Esophagus muscularis mucosa (tissue), 4 donors: Measurements from ENCODE around the gene ANXA7. TPM values are rescaled to one million over a fixed set of nuclear protein-coding genes. Genes with fewer than 3 reads are reported as not detected.

Experiments used
- DNase-seq: peaks from one replicate; pipeline ENCODE4 v3.0.0-alpha.2; 2017; ENCODE audit errors: extremely low spot score
- H3K27ac ChIP-seq, 4 donors: fragments of 200-600 bp; sonication (generic); replicated peaks in 1 of 4; 1 replicate in 3 of 4; 2 replicates in 1 of 4; pipeline ENCODE4 v1.5.1; 2016 to 2019; ENCODE audit warnings: mild to moderate bottlenecking in 1 of 4
- H3K27me3 ChIP-seq, 4 donors: fragments of 200-600 bp; sonication (generic); one replicate each; pipeline versions ENCODE4 v1.5.1 to v1.6.0; 2016 to 2019
- H3K36me3 ChIP-seq, 4 donors: fragments of 200-600 bp; sonication (generic); one replicate each; pipeline ENCODE4 v1.5.1; 2016 to 2019
- H3K4me1 ChIP-seq, 4 donors: fragments of 200-600 bp; sonication (generic); one replicate each; pipeline ENCODE4 v1.5.1; 2016 to 2019
- H3K4me3 ChIP-seq, 4 donors: fragments of 200-600 bp; sonication (generic); 1 replicate in 2 of 4; 2 replicates in 2 of 4; pipeline ENCODE4 v1.5.1; 2016 to 2019; ENCODE audit warnings: mild to moderate bottlenecking in 4 of 4, moderate library complexity in 1 of 4
- H3K9me3 ChIP-seq, 4 donors: fragments of 200-600 bp; sonication (generic); 1 replicate in 3 of 4; 2 replicates in 1 of 4; pipeline ENCODE4 v1.5.1; 2016 to 2019
- CTCF ChIP-seq, 3 experiments: fragments of 200-600 bp in 2 of 3; fragments of 450-650 bp in 1 of 3; sonication (generic) in 2 of 3; IDR thresholded peaks; one replicate each; pipeline ENCODE4 v1.5.1; 2017 to 2019; ENCODE audit warnings: antibody characterized with exemption in 3 of 3, mild to moderate bottlenecking in 2 of 3, moderate library complexity in 1 of 3
- EP300 ChIP-seq: sonication (generic); formaldehyde crosslinking; IDR thresholded peaks from one replicate; pipeline ENCODE4 v1.6.1; 2017; ENCODE audit warnings: antibody characterized with exemption
- POLR2A ChIP-seq: fragments of 450-650 bp; IDR thresholded peaks from one replicate; pipeline ENCODE4 v1.6.1; 2017; ENCODE audit warnings: antibody characterized with exemption, moderate library complexity, mild to moderate bottlenecking, low read depth
- POLR2AphosphoS5 ChIP-seq, 2 donors: sonication (generic); formaldehyde crosslinking; IDR thresholded peaks; one replicate each; pipeline ENCODE4 v1.6.1; 2017; ENCODE audit warnings: antibody characterized with exemption in 2 of 2
- WGBS: methylation state at CpG from one replicate; pipeline ENCODE4 v1.1.5; 2018; 5-methylcytosine and 5-hydroxymethylcytosine counted together
- intact Hi-C: fragments of 100-400 bp; cut with DNase I; formaldehyde crosslinking; loops from one replicate; pipeline ENCODE4 v1.15.1; 2023
- total RNA-seq, 4 donors: library from RNA; depleted of rRNA; stranded (reverse); fragments of >200 nt; gene quantifications; one replicate each; pipeline versions ENCODE4 v1.1.0 to v1.2.1, GENCODE V29; 2016

ANXA7 gene
- total RNA-seq, 4 donors from 2014 or later, result 105 to 135 (median 128) TPM

- Histone ChIP-seq H3K36me3 (peaks cover 0 to 10% (median 4%) of the 10 kb centered on the region in 4 donors), H3K4me1 (no peaks in the 10 kb centered on the region), H3K4me3 (no peak overlapping the region), H3K27ac (no peak overlapping the region), H3K27me3 (no peaks in the 10 kb centered on the region), H3K9me3 (no peaks in the 10 kb centered on the region)
- intact Hi-C loops, result no loop called here
- DNase-seq, result no peak
- TF ChIP-seq EP300 (no peak), POLR2AphosphoS5 (IDR thresholded peaks at IDR 0.05) (no peak), POLR2A (no peak), CTCF (IDR thresholded peaks at IDR 0.05) (no peak)
- 92% methylated on average over 1 of the region's 1 CpG for WGBS
Observed at GRCh38 chr10:73344269-73344668, 69.6 kb downstream of the ANXA7 start.

DNA sequence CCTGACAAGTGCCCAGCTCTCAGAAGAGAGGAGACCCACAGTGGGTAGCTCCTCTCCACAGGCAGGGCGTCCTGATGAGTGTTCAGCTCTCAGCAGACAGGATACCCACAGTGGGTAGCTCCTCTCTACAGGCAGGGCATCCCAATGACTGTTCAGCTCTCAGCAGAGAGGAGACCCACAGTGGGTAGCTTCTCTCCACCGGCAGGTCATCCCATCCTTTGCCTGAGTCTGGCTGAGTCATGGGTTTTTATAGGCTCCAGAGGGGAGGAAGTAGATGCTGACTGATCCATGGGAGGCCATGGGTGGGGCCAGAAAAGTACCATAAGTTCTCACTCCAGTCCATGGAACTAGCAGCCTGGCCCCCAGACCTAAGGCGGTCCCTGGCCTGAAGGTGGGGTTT lies 73.7 kb downstream of the ANXA7 start:
- no peak for DNase-seq
- Histone ChIP-seq H3K4me3 (no peak overlapping the region), H3K27ac (no peak overlapping the region), H3K36me3 (peaks cover 0 to 10% (median 4%) of the 10 kb centered on the region in 4 donors), H3K27me3 (no peaks in the 10 kb centered on the region), H3K4me1 (no peaks in the 10 kb centered on the region), H3K9me3 (no peaks in the 10 kb centered on the region)
- intact Hi-C loops, result no loop called here
- TF ChIP-seq POLR2A (no peak), CTCF (IDR thresholded peaks at IDR 0.05) (no peak), POLR2AphosphoS5 (IDR thresholded peaks at IDR 0.05) (no peak), EP300 (no peak)
- 100% methylated on average over 3 of the region's 3 CpGs for WGBS

DNA sequence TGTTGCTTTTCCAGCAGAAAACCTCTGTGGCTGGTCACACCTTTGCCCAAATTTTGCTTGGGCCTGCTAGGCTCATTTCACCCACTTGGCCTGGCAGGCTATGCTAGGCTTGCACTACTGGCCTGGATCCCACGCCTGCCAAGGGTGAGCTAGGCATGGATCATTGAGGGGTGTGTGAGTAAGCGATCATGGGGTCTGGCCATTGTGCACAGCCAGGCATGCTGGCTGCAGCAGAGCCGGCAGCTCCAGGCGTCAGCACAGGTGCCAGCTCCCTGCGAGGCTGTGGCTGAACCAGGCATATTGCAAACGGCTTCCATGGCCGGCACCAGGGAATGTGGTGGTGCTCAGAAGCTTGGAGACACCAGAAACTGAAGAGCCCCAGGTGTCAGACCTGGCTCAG lies 74.4 kb downstream of the ANXA7 start:
- Histone ChIP-seq H3K9me3 (no peaks in the 10 kb centered on the region), H3K4me1 (no peaks in the 10 kb centered on the region), H3K27ac (no peak overlapping the region), H3K4me3 (no peak overlapping the region), H3K36me3 (peaks cover 0 to 10% (median 4%) of the 10 kb centered on the region in 4 donors), H3K27me3 (no peaks in the 10 kb centered on the region)
- intact Hi-C loops, result no loop called here
- WGBS, result 88% methylated on average over 2 of the region's 7 CpGs
- DNase-seq, result no peak
- TF ChIP-seq POLR2A (no peak), CTCF (IDR thresholded peaks at IDR 0.05) (no peak), EP300 (no peak), POLR2AphosphoS5 (IDR thresholded peaks at IDR 0.05) (no peak)

- no peaks in the 10 kb centered on the region for H3K4me1 ChIP-seq
- no peak overlapping the region for H3K4me3 ChIP-seq
- peaks cover 0 to 10% (median 4%) of the 10 kb centered on the region in 4 donors for H3K36me3 ChIP-seq
- intact Hi-C loops, result no loop called here
- TF ChIP-seq POLR2A (no peak), EP300 (no peak), CTCF (IDR thresholded peaks at IDR 0.05) (no peak), POLR2AphosphoS5 (IDR thresholded peaks at IDR 0.05) (no peak)
- no peak overlapping the region for H3K27ac ChIP-seq
- no peaks in the 10 kb centered on the region for H3K9me3 ChIP-seq
- DNase-seq, result no peak
- WGBS, result 91% methylated on average over 8 of the region's 8 CpGs
- H3K27me3 ChIP-seq, result no peaks in the 10 kb centered on the region
Observed at GRCh38 chr10:73338801-73339368, 75.0 kb downstream of the ANXA7 start.

DNA sequence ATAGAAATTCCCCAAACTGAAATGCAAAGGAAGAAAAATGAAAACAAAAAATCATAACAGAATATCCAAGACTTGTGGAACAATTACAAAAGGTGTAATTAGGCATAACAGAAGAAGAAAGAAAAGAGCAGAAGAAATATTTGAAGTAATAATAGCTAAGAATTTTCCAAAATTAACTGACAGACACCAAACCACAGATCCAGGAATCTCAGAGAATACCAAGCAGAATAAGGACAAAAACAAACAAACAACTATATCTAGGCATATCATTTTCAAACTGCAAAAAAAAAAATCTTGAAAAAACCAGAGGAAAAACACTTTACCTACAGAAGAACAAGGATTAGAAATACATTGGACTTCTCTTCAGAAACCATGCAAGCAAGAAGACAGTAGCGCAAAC lies 80.7 kb downstream of the ANXA7 start:
- H3K9me3 ChIP-seq, result no peaks in the 10 kb centered on the region
- H3K4me1 ChIP-seq, result no peaks in the 10 kb centered on the region
- no peaks in the 10 kb centered on the region for H3K27me3 ChIP-seq
- DNase-seq, result no peak
- no peaks in the 10 kb centered on the region for H3K36me3 ChIP-seq
- 100% methylated on average over 1 of the region's 1 CpG for WGBS
- intact Hi-C loops, result no loop called here
- H3K27ac ChIP-seq, result no peak overlapping the region
- H3K4me3 ChIP-seq, result no peak overlapping the region
- no peak for TF ChIP-seq POLR2AphosphoS5 (IDR thresholded peaks at IDR 0.05)
- no peak for TF ChIP-seq POLR2A
- TF ChIP-seq EP300, result no peak
- no peak for TF ChIP-seq CTCF (IDR thresholded peaks at IDR 0.05)
